ENCODE measurements around the gene EGF. TPM values are rescaled to one million over a fixed set of nuclear protein-coding genes. Genes with fewer than 3 reads are reported as not detected.
"Not testable (repeated sequence)": the region's sequence is repeated elsewhere in the genome, so short reads cannot be mapped to it uniquely, and the experiment has no call there.

The EGF gene
- total RNA-seq, 1 donor from 2014 or later, result 25.5 TPM

DNA sequence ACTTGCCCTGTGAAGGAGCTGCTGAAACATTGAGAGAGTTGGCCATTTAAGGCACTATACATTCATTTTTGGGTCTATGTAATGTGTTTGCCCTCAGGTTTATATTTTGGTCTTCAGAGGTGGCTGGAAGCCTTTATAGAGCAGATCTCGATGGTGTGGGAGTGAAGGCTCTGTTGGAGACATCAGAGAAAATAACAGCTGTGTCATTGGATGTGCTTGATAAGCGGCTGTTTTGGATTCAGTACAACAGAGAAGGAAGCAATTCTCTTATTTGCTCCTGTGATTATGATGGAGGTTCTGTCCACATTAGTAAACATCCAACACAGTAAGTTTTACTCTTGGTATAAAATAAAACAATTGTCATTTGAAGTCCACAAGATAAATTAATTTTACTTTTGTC is 31.1 kb downstream of the EGF start:
- Mint-ChIP-seq H3K4me3 (no peak overlapping the region), H3K36me3 (no peaks in the 10 kb centered on the region), H3K9me3 (no peaks in the 10 kb centered on the region), H3K4me1 (ENCODE audit: unreplicated experiment) (no peaks in the 10 kb centered on the region), H3K27ac (no peak overlapping the region), H3K27me3 (no peaks in the 10 kb centered on the region)
- no peak for DNase-seq (ENCODE audit: extremely low spot score, unreplicated experiment)
- TF ChIP-seq, protein P1, sequence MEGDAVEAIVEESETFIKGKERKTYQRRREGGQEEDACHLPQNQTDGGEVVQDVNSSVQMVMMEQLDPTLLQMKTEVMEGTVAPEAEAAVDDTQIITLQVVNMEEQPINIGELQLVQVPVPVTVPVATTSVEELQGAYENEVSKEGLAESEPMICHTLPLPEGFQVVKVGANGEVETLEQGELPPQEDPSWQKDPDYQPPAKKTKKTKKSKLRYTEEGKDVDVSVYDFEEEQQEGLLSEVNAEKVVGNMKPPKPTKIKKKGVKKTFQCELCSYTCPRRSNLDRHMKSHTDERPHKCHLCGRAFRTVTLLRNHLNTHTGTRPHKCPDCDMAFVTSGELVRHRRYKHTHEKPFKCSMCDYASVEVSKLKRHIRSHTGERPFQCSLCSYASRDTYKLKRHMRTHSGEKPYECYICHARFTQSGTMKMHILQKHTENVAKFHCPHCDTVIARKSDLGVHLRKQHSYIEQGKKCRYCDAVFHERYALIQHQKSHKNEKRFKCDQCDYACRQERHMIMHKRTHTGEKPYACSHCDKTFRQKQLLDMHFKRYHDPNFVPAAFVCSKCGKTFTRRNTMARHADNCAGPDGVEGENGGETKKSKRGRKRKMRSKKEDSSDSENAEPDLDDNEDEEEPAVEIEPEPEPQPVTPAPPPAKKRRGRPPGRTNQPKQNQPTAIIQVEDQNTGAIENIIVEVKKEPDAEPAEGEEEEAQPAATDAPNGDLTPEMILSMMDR (conservative IDR thresholded peaks at IDR 0.05), result no peak

DNA sequence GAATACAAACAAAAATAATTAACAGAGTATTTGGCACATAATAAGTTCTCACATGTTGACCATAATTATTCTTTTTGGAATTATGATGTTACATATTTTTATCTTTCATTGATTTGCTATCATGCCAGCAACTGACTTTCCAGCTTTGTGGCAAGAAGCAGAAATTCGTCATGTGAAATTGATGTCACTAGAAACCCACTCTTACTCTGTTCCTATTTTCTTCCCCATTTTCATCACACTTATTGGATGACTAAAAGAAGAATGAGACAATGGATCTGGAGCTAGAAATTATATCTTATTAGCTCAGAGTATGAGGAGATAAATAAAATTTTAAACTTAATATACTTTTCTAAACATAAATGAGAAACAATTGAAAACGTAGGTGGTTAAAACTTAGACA is 31.9 kb downstream of the EGF start:
- Mint-ChIP-seq H3K27me3 (no peaks in the 10 kb centered on the region), H3K4me3 (no peak overlapping the region), H3K27ac (no peak overlapping the region), H3K9me3 (no peaks in the 10 kb centered on the region), H3K4me1 (ENCODE audit: unreplicated experiment) (no peaks in the 10 kb centered on the region), H3K36me3 (no peaks in the 10 kb centered on the region)
- TF ChIP-seq, protein P1 (conservative IDR thresholded peaks at IDR 0.05), result no peak
- no peak for DNase-seq (ENCODE audit: extremely low spot score, unreplicated experiment)

DNA sequence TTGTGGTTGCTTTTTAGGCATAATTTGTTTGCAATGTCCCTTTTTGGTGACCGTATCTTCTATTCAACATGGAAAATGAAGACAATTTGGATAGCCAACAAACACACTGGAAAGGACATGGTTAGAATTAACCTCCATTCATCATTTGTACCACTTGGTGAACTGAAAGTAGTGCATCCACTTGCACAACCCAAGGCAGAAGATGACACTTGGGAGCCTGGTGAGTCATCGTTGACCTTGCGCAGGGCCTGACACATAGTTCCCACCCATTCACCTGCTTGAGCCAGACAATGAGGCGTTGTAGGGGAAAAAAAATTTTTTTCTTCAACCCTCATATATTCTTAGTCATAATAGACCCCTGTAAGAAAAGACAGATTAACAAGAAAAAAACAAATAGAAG is 32.4 kb downstream of the EGF start:
- H3K27me3 Mint-ChIP-seq, result no peaks in the 10 kb centered on the region
- no peaks in the 10 kb centered on the region for H3K36me3 Mint-ChIP-seq
- H3K9me3 Mint-ChIP-seq, result no peaks in the 10 kb centered on the region
- no peaks in the 10 kb centered on the region for H3K4me1 Mint-ChIP-seq (ENCODE audit: unreplicated experiment)
- no peak overlapping the region for H3K27ac Mint-ChIP-seq
- H3K4me3 Mint-ChIP-seq, result no peak overlapping the region
- DNase-seq (ENCODE audit: extremely low spot score, unreplicated experiment), result no peak
- TF ChIP-seq, protein P1 (conservative IDR thresholded peaks at IDR 0.05), result no peak

DNA sequence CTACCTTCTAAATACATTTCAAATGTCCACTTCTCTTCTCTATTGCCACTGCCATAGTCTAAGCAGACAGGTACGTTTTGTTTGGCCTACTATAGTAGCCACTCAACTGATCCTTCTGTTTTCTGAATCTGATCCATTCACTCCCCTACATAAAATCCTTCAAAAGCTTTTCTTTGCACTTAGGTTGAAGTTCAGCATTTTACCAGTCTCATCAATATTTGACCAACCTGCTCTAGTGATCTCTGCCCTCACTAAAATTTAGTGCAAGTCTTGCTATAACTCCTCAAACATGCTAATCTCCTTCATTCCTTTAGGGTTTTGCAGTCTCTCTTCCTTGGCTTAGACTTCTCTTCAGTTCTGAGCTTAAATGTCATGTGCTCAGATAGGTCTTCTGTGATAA is 33.4 kb downstream of the EGF start:
- Mint-ChIP-seq H3K9me3 (no peaks in the 10 kb centered on the region), H3K27ac (no peak overlapping the region), H3K36me3 (no peaks in the 10 kb centered on the region), H3K4me1 (ENCODE audit: unreplicated experiment) (no peaks in the 10 kb centered on the region), H3K27me3 (no peaks in the 10 kb centered on the region), H3K4me3 (no peak overlapping the region)
- TF ChIP-seq, protein P1 (conservative IDR thresholded peaks at IDR 0.05), result no peak
- DNase-seq (ENCODE audit: extremely low spot score, unreplicated experiment), result no peak

DNA sequence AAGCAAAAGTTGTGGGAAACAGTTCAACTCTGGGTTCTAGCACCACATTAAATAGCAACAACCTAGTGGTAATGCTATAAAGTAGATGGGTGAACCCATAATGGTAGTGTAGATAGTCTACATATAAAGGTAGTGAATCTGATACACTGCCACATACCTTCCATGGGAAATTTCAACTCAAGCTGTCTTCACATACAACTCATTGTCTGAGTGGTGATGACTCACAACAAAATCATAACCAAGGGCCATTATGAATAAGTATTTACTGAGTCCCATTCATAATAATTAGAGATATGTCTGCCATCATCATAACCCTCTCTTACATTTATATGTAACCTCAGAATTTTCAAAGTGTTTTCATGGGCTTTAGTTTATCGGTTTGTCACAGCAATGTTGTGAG is 34.8 kb downstream of the EGF start:
- H3K36me3 Mint-ChIP-seq, result no peaks in the 10 kb centered on the region
- H3K9me3 Mint-ChIP-seq, result no peaks in the 10 kb centered on the region
- H3K27ac Mint-ChIP-seq, result peak overlapping the region; percentile 40
- H3K4me1 Mint-ChIP-seq (ENCODE audit: unreplicated experiment), result no peaks in the 10 kb centered on the region
- no peaks in the 10 kb centered on the region for H3K27me3 Mint-ChIP-seq
- no peak for DNase-seq (ENCODE audit: extremely low spot score, unreplicated experiment)
- no peak overlapping the region for H3K4me3 Mint-ChIP-seq
- TF ChIP-seq, protein P1 (conservative IDR thresholded peaks at IDR 0.05), result no peak

DNA sequence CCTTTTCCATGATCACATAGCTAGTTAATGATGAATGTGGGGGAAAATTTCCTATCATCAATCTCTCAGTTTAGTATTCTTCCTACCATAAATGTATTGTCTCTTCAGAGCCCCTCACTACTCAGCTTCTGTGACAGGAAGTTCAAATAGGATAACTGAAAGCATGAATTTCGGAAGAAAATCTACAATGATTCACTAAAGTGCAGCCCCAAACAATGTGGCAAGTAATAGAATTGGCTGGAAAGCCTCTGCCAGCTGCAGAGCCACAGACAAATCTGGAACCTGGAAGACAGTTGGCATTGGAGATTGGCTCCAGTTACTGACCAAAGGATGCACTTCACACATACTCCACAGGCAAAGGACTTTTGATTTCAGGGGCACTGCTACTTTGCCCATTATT is 35.2 kb downstream of the EGF start:
- Mint-ChIP-seq H3K27ac (peak overlapping the region; percentile 40), H3K4me1 (ENCODE audit: unreplicated experiment) (no peaks in the 10 kb centered on the region), H3K4me3 (no peak overlapping the region), H3K9me3 (no peaks in the 10 kb centered on the region), H3K36me3 (no peaks in the 10 kb centered on the region), H3K27me3 (no peaks in the 10 kb centered on the region)
- TF ChIP-seq, protein P1 (conservative IDR thresholded peaks at IDR 0.05), result no peak
- no peak for DNase-seq (ENCODE audit: extremely low spot score, unreplicated experiment)

DNA sequence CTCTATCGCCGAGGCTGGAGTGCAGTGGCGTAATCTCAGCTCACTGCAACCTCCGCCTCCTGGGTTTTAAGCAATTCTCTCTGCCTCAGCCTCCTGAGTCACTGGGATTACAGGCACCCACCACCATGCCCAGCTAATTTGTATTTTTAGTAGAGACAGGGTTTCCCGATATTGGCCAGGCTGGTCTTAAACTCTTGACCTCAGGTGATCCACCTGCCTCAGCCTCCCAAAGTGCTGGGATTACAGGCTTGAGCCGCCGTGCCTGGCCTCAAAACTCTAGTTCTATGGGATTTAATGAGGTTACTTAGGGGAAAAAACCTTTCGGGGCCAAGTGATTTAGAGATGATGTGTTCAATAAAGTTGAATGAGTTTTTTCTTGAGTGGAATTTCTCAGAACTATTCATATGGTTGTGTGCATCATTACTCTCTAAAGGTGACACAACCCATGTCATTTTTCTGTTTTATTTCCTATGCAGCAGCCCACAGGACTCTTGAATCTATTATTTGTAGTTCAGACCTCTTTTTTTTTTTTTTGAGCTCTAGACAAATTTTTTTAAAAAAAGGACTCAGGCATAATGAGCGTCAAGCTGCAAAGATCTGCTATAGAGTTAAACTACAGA is 36.5 kb downstream of the EGF start:
- not testable (repeated sequence) for H3K27ac Mint-ChIP-seq; DNase-seq (ENCODE audit: extremely low spot score, unreplicated experiment); H3K27me3 Mint-ChIP-seq; H3K36me3 Mint-ChIP-seq; H3K4me3 Mint-ChIP-seq; H3K9me3 Mint-ChIP-seq; H3K4me1 Mint-ChIP-seq (ENCODE audit: unreplicated experiment)

Data from type B pancreatic cell (in vitro differentiated cells).